LNCAP (cell line): ENCODE data around the gene OCRL.

ENCODE experiments used
- TF ChIP-seq, protein P1 (sequence below): fragments of 450-650 bp; IDR thresholded peaks from 2 replicates; pipeline ENCODE4 v1.5.1; 2017; ENCODE audit warnings: mild to moderate bottlenecking

OCRL gene

DNA sequence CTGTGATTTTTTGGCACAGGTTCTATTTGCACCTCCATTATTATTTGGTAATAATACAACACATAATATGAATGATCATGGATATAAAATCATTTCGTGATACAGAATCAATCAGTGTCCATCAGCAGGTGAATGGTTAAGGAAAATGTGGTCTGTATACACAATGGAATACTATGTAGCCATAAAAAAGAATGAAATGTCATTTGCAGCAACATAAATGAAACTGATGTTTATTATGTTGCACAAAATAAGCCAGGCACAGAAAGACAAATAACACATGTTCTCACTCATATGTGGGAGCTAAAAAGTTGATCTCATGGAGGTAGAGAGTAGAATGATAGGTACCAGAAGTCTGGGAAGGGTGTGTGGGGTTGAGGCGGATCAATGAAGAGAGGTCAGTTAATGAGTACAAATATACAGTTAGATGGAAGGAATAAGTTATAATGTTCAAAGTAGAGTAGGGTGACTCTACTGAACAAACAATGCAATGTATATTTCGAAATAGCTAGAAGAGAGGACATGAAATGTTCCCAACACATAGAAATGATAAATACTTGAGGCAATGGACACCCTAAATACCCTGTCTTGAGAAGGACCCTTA lies 15.7 kb upstream of the OCRL start:
- TF ChIP-seq, protein P1, sequence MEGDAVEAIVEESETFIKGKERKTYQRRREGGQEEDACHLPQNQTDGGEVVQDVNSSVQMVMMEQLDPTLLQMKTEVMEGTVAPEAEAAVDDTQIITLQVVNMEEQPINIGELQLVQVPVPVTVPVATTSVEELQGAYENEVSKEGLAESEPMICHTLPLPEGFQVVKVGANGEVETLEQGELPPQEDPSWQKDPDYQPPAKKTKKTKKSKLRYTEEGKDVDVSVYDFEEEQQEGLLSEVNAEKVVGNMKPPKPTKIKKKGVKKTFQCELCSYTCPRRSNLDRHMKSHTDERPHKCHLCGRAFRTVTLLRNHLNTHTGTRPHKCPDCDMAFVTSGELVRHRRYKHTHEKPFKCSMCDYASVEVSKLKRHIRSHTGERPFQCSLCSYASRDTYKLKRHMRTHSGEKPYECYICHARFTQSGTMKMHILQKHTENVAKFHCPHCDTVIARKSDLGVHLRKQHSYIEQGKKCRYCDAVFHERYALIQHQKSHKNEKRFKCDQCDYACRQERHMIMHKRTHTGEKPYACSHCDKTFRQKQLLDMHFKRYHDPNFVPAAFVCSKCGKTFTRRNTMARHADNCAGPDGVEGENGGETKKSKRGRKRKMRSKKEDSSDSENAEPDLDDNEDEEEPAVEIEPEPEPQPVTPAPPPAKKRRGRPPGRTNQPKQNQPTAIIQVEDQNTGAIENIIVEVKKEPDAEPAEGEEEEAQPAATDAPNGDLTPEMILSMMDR: no peak

DNA sequence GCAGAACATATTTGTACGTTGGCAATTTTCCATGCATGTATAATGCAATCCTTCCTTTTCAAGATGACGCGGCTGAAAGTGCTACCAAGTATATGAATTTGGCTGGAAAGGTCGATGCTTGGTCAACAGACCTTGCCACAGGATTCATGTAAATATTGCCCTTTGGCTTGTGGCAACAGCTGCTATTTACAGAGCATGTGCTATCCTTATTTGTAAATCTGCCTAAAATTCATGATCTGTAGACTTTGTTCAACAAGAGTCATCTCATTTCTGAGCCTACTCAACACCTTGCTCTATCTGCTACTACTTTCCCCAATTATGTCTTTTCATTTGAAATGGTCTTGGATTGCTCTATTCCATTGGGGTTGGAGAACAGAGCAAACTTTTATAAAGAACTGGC lies 14.9 kb upstream of the OCRL start:
- TF ChIP-seq, protein P1: no peak

DNA sequence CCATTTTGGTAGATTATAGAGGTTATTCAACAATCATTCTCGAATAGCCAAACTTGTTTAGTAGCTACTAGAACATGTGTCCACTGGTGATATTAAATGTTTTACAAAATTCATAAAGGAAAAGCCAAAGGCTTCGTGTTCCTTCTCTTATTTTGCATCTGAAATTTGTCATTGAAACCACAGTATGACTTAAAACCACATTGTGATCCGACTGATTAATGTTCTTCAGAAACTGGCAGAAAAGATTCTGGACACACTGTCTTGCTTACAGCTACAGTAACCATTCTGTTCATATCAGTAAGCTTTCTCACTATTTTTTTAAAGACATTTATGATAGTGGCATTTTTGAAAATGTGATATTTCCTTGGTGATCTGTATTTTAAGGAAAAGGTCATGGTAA lies 14.2 kb upstream of the OCRL start:
- TF ChIP-seq, protein P1: no peak

DNA sequence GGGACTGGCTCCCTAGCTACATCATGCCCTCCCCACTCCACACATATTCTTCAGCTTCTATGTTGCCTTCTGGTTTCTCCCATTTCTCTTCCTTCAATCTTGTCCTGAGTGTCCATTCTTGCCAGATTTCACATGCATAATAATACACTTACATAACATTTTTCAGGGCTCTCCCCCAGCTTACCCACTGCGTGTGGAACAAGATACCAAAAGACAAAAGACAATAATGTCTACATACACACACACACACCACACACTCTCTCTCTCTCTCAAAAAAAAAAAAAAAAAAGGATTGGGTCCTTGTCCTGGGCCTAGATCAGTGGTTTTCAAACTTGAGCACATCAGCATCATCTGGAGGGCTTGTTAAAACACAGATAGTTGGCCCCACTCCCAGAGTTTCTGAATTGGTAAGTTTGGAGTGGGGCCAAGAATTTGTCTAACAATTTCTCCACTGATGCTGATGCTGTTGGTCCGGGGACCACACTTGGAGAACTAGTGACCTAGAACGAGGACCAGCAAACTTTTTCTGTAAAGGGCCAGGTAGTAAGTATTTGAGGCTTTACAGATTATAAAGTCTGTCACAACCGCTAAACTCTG lies 10.3 kb upstream of the OCRL start:
- TF ChIP-seq, protein P1: no peak

DNA sequence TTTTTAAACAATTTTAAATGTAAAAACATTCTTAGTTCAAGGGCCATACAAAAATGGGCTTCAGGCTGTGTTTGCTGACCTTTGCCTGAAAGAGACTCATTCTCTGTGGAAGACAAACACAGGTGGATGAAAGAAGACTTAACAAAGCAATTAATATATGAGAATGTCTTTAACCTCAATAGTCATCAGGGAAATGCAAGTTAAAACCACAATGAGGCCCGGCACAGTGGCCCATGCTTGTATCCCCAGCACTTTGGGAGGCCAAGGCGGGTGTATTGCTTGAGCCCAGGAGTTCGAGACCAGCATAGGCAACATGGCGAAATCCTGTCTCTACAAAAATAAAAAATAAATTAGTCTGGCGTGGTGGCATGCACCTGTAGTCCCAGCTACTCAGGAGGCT lies 9.6 kb upstream of the OCRL start:
- TF ChIP-seq, protein P1: no peak

DNA sequence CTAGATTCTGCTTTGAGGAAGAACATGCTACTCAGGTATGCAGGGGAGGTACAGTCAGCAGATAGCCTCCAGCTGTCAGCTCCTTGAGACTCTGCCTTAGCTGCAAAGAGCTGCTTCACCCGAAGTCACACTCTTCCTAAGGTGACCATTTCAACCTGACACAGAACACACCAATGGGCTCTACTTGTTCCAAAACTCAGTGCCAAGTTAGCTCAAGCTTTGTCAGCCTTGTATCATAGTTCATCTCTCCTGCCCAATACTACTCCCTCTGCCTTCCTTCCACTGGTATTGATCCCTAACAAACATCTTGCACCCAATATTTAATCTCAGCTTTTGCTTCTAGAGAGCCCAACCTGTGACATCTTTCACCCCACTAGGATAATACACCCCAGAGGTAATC lies 8.9 kb upstream of the OCRL start:
- TF ChIP-seq, protein P1: no peak

DNA sequence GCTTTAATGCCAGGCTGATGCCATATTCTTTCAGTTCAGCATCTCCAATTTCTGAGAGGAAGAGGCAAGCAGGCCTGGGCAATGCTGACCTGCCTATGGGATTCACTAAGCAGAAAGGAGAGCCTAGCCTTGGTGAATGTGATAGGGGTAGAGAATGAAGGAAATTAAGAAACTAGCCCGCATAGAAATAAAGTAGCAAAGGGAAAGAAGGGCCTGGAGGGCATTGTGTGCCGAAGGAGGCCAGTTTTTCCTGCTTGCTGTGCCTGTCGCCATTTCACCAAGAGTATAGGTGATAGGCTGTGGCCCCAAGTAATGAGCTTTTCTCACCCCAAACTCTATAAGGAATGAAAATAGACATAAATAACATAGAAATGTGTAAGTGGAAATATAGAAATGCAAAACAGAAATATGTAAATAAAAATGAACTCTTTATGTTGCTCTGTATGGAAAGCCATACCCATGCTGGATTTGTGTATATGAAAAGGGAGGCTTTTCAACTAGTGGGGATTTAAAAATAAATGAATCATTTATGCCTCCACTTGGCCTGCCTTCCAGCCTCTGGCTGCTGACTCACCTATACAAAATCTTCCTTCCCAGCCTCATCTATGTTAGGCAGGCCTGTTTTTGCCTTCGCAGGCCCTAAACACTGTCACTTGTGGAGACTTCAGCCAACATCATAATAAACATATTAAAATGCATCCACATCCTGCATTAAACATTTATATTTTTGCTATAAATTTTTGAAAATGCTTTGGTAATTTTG lies 5.1 kb upstream of the OCRL start:
- TF ChIP-seq, protein P1: no peak
